A549 (cell line): Measurements from ENCODE around the gene TOX2.

ENCODE experiments used
- BHLHE40 ChIP-seq: IDR thresholded peaks from 2 replicates; pipeline ENCODE4 v1.6.1; 2012; ENCODE audit warnings: low read depth, low read length, inconsistent platforms
- CEBPB ChIP-seq, 2 experiments: fragments of >200 bp in 1 of 2; sonication (Bioruptor Twin) in 1 of 2; formaldehyde crosslinking in 1 of 2; IDR thresholded peaks; 2 replicates each; pipeline ENCODE4 v1.6.1; 2012 to 2016
- CTCF ChIP-seq: fragments of >200 bp; sonication (Bioruptor Twin); formaldehyde crosslinking; IDR thresholded peaks from 3 replicates; pipeline ENCODE4 v1.5.1; 2016
- EP300 ChIP-seq, 2 experiments: fragments of >200 bp; sonication (Bioruptor Twin); formaldehyde crosslinking; IDR thresholded peaks; 2 replicates in 1 of 2; 3 replicates in 1 of 2; pipeline ENCODE4 v1.6.1; 2016 to 2017
- ESRRA ChIP-seq: fragments of 150-350 bp; IDR thresholded peaks from 2 replicates; pipeline ENCODE4 v1.6.1; 2014; ENCODE audit warnings: mild to moderate bottlenecking, low read length, borderline replicate concordance
- HDAC2 ChIP-seq: fragments of 200-600 bp; sonication (generic); IDR thresholded peaks from 2 replicates; pipeline ENCODE4 v1.6.1; 2016
- RAD21 ChIP-seq, 2 experiments: fragments of >200 bp in 1 of 2; sonication (Bioruptor Twin) in 1 of 2; formaldehyde crosslinking in 1 of 2; IDR thresholded peaks in 1 of 2; conservative IDR thresholded peaks in 1 of 2; 2 replicates in 1 of 2; 3 replicates in 1 of 2; pipeline ENCODE4 v1.6.1; 2012 to 2018; ENCODE audit warnings: inconsistent platforms in 1 of 2

- TF ChIP-seq CTCF (no peak), EP300 (IDR thresholded peaks at IDR 0.05) (no peak), RAD21 (conservative IDR thresholded peaks at IDR 0.05 in 1 of 2, IDR thresholded peaks at IDR 0.05 in 1 of 2) (no peak), HDAC2 (no peak), ESRRA (no peak), BHLHE40 (no peak), CEBPB (IDR thresholded peaks at IDR 0.05) (no peak)
Measured at GRCh38 chr20:43959920-43960227, 45.2 kb downstream of the TOX2 start.
